Esophagus muscularis mucosa (tissue), 4 donors: Measurements from ENCODE around the gene PSMB2. TPM values are rescaled to one million over a fixed set of nuclear protein-coding genes. Genes with fewer than 3 reads are reported as not detected.
A peak's percentile ranks its signal among the peaks of the same experiment; 100 is the strongest.
"Not testable (repeated sequence)": the region's sequence is repeated elsewhere in the genome, so short reads cannot be mapped to it uniquely, and the experiment has no call there.

Source experiments
- DNase-seq: peaks from one replicate; pipeline ENCODE4 v3.0.0-alpha.2; 2017; ENCODE audit errors: extremely low spot score
- H3K27ac ChIP-seq, 4 donors: fragments of 200-600 bp; sonication (generic); replicated peaks in 1 of 4; 1 replicate in 3 of 4; 2 replicates in 1 of 4; pipeline ENCODE4 v1.5.1; 2016 to 2019; ENCODE audit warnings: mild to moderate bottlenecking in 1 of 4
- H3K27me3 ChIP-seq, 4 donors: fragments of 200-600 bp; sonication (generic); one replicate each; pipeline versions ENCODE4 v1.5.1 to v1.6.0; 2016 to 2019
- H3K36me3 ChIP-seq, 4 donors: fragments of 200-600 bp; sonication (generic); one replicate each; pipeline ENCODE4 v1.5.1; 2016 to 2019
- H3K4me1 ChIP-seq, 4 donors: fragments of 200-600 bp; sonication (generic); one replicate each; pipeline ENCODE4 v1.5.1; 2016 to 2019
- H3K4me3 ChIP-seq, 4 donors: fragments of 200-600 bp; sonication (generic); 1 replicate in 2 of 4; 2 replicates in 2 of 4; pipeline ENCODE4 v1.5.1; 2016 to 2019; ENCODE audit warnings: mild to moderate bottlenecking in 4 of 4, moderate library complexity in 1 of 4
- H3K9me3 ChIP-seq, 4 donors: fragments of 200-600 bp; sonication (generic); 1 replicate in 3 of 4; 2 replicates in 1 of 4; pipeline ENCODE4 v1.5.1; 2016 to 2019
- EP300 ChIP-seq: sonication (generic); formaldehyde crosslinking; IDR thresholded peaks from one replicate; pipeline ENCODE4 v1.6.1; 2017; ENCODE audit warnings: antibody characterized with exemption
- POLR2A ChIP-seq: fragments of 450-650 bp; IDR thresholded peaks from one replicate; pipeline ENCODE4 v1.6.1; 2017; ENCODE audit warnings: antibody characterized with exemption, moderate library complexity, mild to moderate bottlenecking, low read depth
- POLR2AphosphoS5 ChIP-seq, 2 donors: sonication (generic); formaldehyde crosslinking; IDR thresholded peaks; one replicate each; pipeline ENCODE4 v1.6.1; 2017; ENCODE audit warnings: antibody characterized with exemption in 2 of 2
- WGBS: methylation state at CpG from one replicate; pipeline ENCODE4 v1.1.5; 2018; 5-methylcytosine and 5-hydroxymethylcytosine counted together
- intact Hi-C: fragments of 100-400 bp; cut with DNase I; formaldehyde crosslinking; loops from one replicate; pipeline ENCODE4 v1.15.1; 2023
- total RNA-seq, 4 donors: library from RNA; depleted of rRNA; stranded (reverse); fragments of >200 nt; gene quantifications; one replicate each; pipeline versions ENCODE4 v1.1.0 to v1.2.1, GENCODE V29; 2016
- TF ChIP-seq, protein P1 (sequence below), 3 experiments: fragments of 200-600 bp in 2 of 3; fragments of 450-650 bp in 1 of 3; sonication (generic) in 2 of 3; IDR thresholded peaks; one replicate each; pipeline ENCODE4 v1.5.1; 2017 to 2019; ENCODE audit warnings: antibody characterized with exemption in 3 of 3, mild to moderate bottlenecking in 2 of 3, moderate library complexity in 1 of 3

The PSMB2 gene
- total RNA-seq, 4 donors from 2014 or later: 30.3 to 40.5 (median 32.4) TPM

DNA sequence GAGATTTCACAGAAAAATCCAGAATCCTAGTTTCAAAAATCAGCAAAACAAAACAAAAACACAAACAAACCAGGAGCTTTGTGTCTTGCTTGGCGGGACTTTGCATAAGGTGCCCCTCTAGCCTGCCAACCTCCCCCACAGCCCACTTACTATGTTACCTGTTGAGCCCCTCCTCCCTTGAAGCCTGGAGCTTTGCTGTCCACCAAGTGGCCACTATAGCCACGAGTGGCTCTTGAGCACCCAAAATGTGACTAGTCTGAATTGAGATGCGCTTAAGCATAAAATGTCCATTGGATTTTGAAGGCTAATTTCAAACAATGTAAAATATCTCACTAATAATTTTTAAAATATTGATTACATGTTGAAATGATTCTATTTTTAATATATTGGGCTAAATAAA lies 56.0 kb downstream of the PSMB2 start:
- WGBS: 84% methylated on average over 3 of the region's 3 CpGs
- no peak for DNase-seq
- Histone ChIP-seq H3K9me3 (no peaks in the 10 kb centered on the region), H3K4me3 (no peak overlapping the region), H3K27ac (no peak overlapping the region), H3K4me1 (no peaks in the 10 kb centered on the region), H3K27me3 (no peaks in the 10 kb centered on the region), H3K36me3 (peaks cover 0 to 2% (median 0%) of the 10 kb centered on the region in 4 donors)
- no peak for TF ChIP-seq POLR2AphosphoS5 (IDR thresholded peaks at IDR 0.05)
- intact Hi-C loops: no loop called here

DNA sequence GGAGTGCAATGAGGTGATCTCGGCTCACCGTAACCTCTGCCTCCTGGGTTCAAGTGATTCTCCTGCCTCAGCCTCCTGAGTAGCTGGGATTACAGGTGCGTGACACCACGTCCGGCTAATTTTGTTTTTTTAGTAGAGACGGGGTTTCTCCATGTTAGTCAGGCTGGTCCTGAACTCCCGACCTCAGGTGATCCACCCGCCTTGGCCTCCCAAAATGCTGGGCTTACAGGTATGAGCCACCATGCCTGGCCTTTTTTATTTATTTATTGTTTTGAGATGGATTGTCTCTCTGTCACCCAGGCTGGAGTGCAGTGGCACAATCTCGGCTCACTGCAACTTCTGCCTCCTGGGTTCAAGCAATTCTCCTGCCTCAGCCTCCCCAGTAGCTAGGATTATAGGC lies 59.7 kb downstream of the PSMB2 start:
- 95% methylated on average over 9 of the region's 9 CpGs for WGBS
- H3K4me3 ChIP-seq, H3K36me3 ChIP-seq, H3K9me3 ChIP-seq, intact Hi-C loops, H3K27ac ChIP-seq, DNase-seq: not testable (repeated sequence)
- Histone ChIP-seq H3K4me1 (peaks cover 12 to 20% (median 19%) of the 10 kb centered on the region in 4 donors), H3K27me3 (peaks cover 0 to 22% (median 6%) of the 10 kb centered on the region in 4 donors)

DNA sequence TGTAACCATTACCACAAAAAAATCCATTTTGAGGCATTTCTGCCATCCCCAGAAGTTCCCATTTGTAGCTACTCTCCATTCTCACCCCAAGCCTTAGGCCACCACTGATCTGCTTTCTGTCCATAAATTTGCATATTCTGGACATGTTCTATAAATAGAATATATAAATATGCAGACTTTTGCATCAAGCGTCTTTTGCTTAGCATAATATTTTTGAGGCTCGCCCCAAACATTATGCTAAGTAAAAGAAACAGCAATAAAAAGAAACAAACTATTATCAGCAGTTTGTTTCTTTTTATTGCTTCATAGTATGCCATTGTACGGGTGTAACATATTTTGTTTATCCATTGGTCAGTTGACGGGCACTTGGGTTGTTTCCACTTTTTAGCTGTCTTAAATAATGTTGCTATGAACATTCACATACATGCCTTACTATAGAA lies 60.4 kb downstream of the PSMB2 start:
- no peak overlapping the region for H3K4me3 ChIP-seq
- H3K27ac ChIP-seq: no peak overlapping the region
- no peaks in the 10 kb centered on the region for H3K9me3 ChIP-seq
- no peak for DNase-seq
- TF ChIP-seq POLR2A (no peak), POLR2AphosphoS5 (IDR thresholded peaks at IDR 0.05) (no peak), EP300 (no peak)
- TF ChIP-seq, protein P1, sequence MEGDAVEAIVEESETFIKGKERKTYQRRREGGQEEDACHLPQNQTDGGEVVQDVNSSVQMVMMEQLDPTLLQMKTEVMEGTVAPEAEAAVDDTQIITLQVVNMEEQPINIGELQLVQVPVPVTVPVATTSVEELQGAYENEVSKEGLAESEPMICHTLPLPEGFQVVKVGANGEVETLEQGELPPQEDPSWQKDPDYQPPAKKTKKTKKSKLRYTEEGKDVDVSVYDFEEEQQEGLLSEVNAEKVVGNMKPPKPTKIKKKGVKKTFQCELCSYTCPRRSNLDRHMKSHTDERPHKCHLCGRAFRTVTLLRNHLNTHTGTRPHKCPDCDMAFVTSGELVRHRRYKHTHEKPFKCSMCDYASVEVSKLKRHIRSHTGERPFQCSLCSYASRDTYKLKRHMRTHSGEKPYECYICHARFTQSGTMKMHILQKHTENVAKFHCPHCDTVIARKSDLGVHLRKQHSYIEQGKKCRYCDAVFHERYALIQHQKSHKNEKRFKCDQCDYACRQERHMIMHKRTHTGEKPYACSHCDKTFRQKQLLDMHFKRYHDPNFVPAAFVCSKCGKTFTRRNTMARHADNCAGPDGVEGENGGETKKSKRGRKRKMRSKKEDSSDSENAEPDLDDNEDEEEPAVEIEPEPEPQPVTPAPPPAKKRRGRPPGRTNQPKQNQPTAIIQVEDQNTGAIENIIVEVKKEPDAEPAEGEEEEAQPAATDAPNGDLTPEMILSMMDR (IDR thresholded peaks at IDR 0.05): no peak
- H3K27me3 ChIP-seq: peaks cover 0 to 28% (median 9%) of the 10 kb centered on the region in 4 donors
- WGBS: 77% methylated on average over 4 of the region's 4 CpGs
- intact Hi-C loops: no loop called here
- H3K4me1 ChIP-seq: peaks cover 13 to 26% (median 24%) of the 10 kb centered on the region in 4 donors
- no peaks in the 10 kb centered on the region for H3K36me3 ChIP-seq

DNA sequence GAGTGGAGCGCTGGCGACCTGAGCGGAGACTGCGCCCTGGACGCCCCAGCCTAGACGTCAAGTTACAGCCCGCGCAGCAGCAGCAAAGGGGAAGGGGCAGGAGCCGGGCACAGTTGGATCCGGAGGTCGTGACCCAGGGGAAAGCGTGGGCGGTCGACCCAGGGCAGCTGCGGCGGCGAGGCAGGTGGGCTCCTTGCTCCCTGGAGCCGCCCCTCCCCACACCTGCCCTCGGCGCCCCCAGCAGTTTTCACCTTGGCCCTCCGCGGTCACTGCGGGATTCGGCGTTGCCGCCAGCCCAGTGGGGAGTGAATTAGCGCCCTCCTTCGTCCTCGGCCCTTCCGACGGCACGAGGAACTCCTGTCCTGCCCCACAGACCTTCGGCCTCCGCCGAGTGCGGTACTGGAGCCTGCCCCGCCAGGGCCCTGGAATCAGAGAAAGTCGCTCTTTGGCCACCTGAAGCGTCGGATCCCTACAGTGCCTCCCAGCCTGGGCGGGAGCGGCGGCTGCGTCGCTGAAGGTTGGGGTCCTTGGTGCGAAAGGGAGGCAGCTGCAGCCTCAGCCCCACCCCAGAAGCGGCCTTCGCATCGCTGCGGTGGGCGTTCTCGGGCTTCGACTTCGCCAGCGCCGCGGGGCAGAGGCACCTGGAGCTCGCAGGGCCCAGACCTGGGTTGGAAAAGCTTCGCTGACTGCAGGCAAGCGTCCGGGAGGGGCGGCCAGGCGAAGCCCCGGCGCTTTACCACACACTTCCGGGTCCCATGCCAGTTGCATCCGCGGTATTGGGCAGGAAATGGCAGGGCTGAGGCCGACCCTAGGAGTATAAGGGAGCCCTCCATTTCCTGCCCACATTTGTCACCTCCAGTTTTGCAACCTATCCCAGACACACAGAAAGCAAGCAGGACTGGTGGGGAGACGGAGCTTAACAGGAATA lies 64.0 kb downstream of the PSMB2 start:
- intact Hi-C loops: no loop called here
- peaks cover 0 to 64% (median 27%) of the 10 kb centered on the region in 4 donors for H3K27me3 ChIP-seq
- WGBS: 53% methylated on average over 9 of the region's 70 CpGs

DNA sequence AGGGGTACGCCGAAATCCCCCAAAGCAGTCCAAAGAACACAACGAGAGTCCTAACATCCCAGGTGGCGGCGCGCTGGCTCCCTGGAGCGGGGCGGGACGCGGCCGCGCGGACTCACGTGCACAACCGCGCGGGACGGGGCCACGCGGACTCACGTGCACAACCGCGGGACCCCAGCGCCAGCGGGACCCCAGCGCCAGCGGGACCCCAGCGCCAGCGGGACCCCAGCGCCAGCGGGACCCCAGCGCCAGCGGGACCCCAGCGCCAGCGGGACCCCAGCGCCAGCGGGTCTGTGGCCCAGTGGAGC lies 64.6 kb downstream of the PSMB2 start:
- H3K4me3 ChIP-seq: peak overlapping the region; percentile 50 to 61 (median 53)
- H3K4me1 ChIP-seq: peaks cover 23 to 46% (median 36%) of the 10 kb centered on the region in 4 donors
- H3K9me3 ChIP-seq, DNase-seq, H3K36me3 ChIP-seq, intact Hi-C loops, H3K27ac ChIP-seq: not testable (repeated sequence)
- WGBS: 65% methylated on average over 9 of the region's 37 CpGs
- H3K27me3 ChIP-seq: peaks cover 0 to 71% (median 27%) of the 10 kb centered on the region in 4 donors

More for the DNA sequence above, 64.0 kb downstream of the PSMB2 start:
- Histone ChIP-seq H3K9me3 (no peaks in the 10 kb centered on the region), H3K4me3 (peak overlapping the region; percentile 50 to 61 (median 53)), H3K4me1 (peaks cover 23 to 46% (median 36%) of the 10 kb centered on the region in 4 donors), H3K36me3 (no peaks in the 10 kb centered on the region), H3K27ac (no peak overlapping the region)
- TF ChIP-seq EP300 (no peak), POLR2AphosphoS5 (IDR thresholded peaks at IDR 0.05) (no peak), POLR2A (no peak)
- TF ChIP-seq, protein P1 (IDR thresholded peaks at IDR 0.05): no peak
- DNase-seq: no peak

DNA sequence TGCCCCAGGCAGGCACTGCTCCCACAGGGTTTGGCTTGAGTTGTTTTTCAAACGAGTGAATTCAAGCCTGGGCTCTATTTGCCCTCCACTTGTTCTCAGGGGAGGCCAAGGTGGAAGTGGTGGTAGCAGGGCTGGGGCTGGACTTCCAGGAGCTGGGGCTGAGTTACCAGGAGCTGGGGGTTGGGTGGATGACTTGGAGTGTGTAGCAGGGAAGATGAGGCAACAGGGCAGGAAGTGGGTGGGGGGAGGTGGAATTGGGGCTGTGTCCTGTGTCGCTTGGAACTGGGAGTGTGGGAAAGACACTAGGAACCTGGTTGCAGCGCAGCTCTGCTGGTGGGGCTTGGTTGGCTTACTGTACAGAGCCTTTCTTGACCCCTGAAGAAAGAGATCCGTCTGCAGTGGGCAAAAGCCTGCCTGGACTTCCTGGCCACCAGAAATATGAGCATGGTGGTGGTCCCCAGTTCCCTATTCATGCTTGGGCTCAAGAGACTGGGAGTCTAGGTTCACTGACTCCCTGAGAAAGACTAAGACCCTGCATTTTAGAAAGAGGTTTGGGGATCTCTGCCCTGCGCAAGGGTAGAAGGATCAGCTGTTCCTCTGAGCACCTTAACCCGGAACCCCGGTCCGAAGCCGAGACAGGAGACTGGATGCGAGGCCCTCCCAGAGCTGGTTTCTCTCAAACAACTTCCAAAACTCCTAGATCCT lies 65.1 kb downstream of the PSMB2 start:
- DNase-seq: no peak
- Histone ChIP-seq H3K4me3 (peak overlapping the region; percentile 50 to 61 (median 53)), H3K27me3 (peaks cover 0 to 76% (median 27%) of the 10 kb centered on the region in 4 donors), H3K9me3 (no peaks in the 10 kb centered on the region), H3K27ac (no peak overlapping the region), H3K4me1 (peaks cover 23 to 46% (median 36%) of the 10 kb centered on the region in 4 donors), H3K36me3 (no peaks in the 10 kb centered on the region)
- WGBS: 67% methylated on average over 10 of the region's 10 CpGs
- intact Hi-C loops: no loop called here
- TF ChIP-seq, protein P1 (IDR thresholded peaks at IDR 0.05): no peak
- TF ChIP-seq POLR2A: no peak
- TF ChIP-seq EP300: no peak
- no peak for TF ChIP-seq POLR2AphosphoS5 (IDR thresholded peaks at IDR 0.05)
